ENCODE data around the gene SMARCAL1. TPM values are rescaled to one million over a fixed set of nuclear protein-coding genes. Genes with fewer than 3 reads are reported as not detected.

Gene SMARCAL1
- total and polyA plus RNA-seq, 9 of the 15 experiments (the other 6 are each of a cell fraction or from before 2014, with no cell fraction given) = 8.2 to 27.9 (median 12.4) TPM

DNA sequence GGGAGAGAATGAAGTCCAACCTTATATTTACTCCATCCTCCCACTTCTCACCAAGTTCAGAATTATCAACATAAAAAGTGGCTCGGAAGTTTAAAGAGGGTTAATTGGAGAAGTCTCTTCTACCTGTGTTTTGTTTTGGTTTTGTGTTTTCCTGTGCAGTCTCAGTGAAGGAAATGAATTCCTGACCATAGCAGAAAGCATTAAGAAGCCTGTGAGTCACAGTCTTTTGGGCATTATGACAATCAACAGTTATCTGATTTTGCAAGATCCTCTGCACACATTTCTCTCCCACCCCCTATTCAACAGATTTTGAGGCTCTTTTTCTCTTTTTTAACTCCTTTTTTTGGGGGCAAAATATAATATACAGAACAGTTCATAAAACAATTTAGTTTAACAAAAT lies 77.8 kb downstream of the SMARCAL1 start:
- no peak overlapping the region for H2AFZ ChIP-seq (ENCODE audit: low read depth, low read length)
- ChIA-PET CTCF (ENCODE audit: low intra/inter-chr PET ratio) (no interaction called here), POLR2A (no interaction called here)
- H3K27ac ChIP-seq (ENCODE audit: extremely low read depth, low read depth, low read length) = no peak overlapping the region
- no peaks in the 10 kb centered on the region for H3K36me3 ChIP-seq (ENCODE audit: control insufficient read depth, insufficient read depth, low read length)
- H3K4me3 ChIP-seq = no peak overlapping the region
- H3K9ac ChIP-seq (ENCODE audit: insufficient read depth in 1 of 2, low read depth in 2 of 2, low read length in 2 of 2) = no peak overlapping the region
- H3K9me3 ChIP-seq (replicated peaks; ENCODE audit: control insufficient read depth, insufficient read depth, low read depth, low read length) = no peaks in the 10 kb centered on the region
- in situ Hi-C loops (cut with MboI) = no loop called here
- FAIRE-seq (no peak), DNase-seq (ENCODE audit: extremely low read depth in 1 of 4, low spot score in 3 of 4) (no peak), ATAC-seq (no peak)
- no peaks in the 10 kb centered on the region for H3K27me3 ChIP-seq (ENCODE audit: control insufficient read depth in 2 of 2, insufficient read depth in 2 of 2, low read length in 2 of 2)
- TF ChIP-seq FOSL1 (tag; conservative IDR thresholded peaks at IDR 0.05) = peak; percentile 54
- TF ChIP-seq CTBP1 (IDR thresholded peaks at IDR 0.05; ENCODE audit: borderline replicate concordance) = no peak
- peak; percentile 20; the same call in 1 of the 2 replicates for TF ChIP-seq ARID1B (IDR thresholded peaks at IDR 0.05)
- no peaks in the 10 kb centered on the region for H3K9me1 ChIP-seq (ENCODE audit: control insufficient read depth, insufficient read depth, low read length)
- H3K79me2 ChIP-seq (ENCODE audit: control insufficient read depth, insufficient read depth, low read length) = no peaks in the 10 kb centered on the region
- intact Hi-C loops (cut with micrococcal nuclease) = no loop called here
- 0% methylated on average over 1 of the region's 1 CpG for WGBS (ENCODE audit: insufficient coverage, low coverage, missing lambda C conversion rate)
- no peaks in the 10 kb centered on the region; a peak in 3 of 5 replicates for H3K4me1 ChIP-seq (replicated peaks in 1 of 2; ENCODE audit: control insufficient read depth in 2 of 2, insufficient read depth in 2 of 2, low read length in 2 of 2)
- H4K20me1 ChIP-seq (replicated peaks; ENCODE audit: control insufficient read depth, insufficient read depth, low read length) = no peaks in the 10 kb centered on the region
- H3K4me2 ChIP-seq (ENCODE audit: insufficient read depth, low read length) = no peak overlapping the region
- no TSS peak for BruUV-seq (replicated peaks)

DNA sequence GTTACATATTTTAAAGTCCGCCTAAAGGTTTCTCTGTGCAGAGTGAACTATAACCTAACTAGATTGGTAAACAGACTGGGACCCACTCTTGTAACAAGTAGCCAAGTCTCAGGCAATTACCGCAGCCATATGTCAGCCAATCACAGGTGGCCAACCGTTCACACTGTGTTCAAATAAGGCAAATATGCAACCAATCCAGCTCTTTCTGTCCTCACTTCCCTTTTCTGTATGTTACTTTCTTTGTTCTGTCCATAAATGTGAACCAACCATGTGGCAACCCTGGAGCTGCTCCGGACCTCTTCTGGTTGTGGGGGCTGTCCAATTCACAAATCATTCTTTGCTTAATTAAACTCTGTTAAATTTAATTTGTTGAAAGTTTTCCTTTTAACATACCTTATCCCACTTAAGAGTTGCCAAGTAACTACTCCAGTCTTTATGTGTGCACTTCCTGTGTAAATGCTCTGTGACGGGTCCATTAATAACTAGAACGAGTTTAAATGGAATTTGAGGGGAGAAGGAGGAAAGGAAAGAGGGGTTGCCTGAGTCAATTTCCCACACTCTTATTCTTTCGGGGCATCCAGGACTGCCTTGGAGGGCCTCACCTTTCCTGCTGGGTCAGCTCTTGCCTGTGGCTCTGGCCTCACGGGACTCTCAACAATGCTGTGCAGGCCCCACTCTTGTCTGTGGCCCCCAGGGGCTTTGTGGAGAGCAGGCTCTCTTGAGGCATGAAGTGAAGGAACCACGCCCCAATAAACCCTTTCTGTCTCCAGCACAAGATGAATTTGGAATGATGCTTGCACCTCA lies 79.7 kb downstream of the SMARCAL1 start:
- DNase-seq (ENCODE audit: extremely low read depth in 1 of 4, low spot score in 3 of 4) = no peak
- ChIA-PET POLR2A (interaction anchor here (0.7 to 1.5 kb wide), 3 partner anchors 11 to 15 kb away, joined by 3 to 5 read pairs (median 5); no protein-coding TSS in a partner anchor), CTCF (ENCODE audit: low intra/inter-chr PET ratio) (no interaction called here)
- intact Hi-C loops (cut with micrococcal nuclease) (no loop called here), in situ Hi-C loops (cut with MboI) (no loop called here)
- Histone ChIP-seq H4K20me1 (replicated peaks; ENCODE audit: control insufficient read depth, insufficient read depth, low read length) (no peaks in the 10 kb centered on the region), H3K4me1 (replicated peaks in 1 of 2; ENCODE audit: control insufficient read depth in 2 of 2, insufficient read depth in 2 of 2, low read length in 2 of 2) (no peaks in the 10 kb centered on the region; a peak in 3 of 5 replicates), H3K4me3 (no peak overlapping the region), H3K36me3 (ENCODE audit: control insufficient read depth, insufficient read depth, low read length) (no peaks in the 10 kb centered on the region), H3K9ac (ENCODE audit: insufficient read depth in 1 of 2, low read depth in 2 of 2, low read length in 2 of 2) (no peak overlapping the region; a peak in 1 of 4 replicates), H2AFZ (ENCODE audit: low read depth, low read length) (no peak overlapping the region), H3K27ac (ENCODE audit: extremely low read depth, low read depth, low read length) (no peak overlapping the region), H3K9me3 (replicated peaks; ENCODE audit: control insufficient read depth, insufficient read depth, low read depth, low read length) (no peaks in the 10 kb centered on the region), H3K27me3 (ENCODE audit: control insufficient read depth in 2 of 2, insufficient read depth in 2 of 2, low read length in 2 of 2) (no peaks in the 10 kb centered on the region), H3K4me2 (ENCODE audit: insufficient read depth, low read length) (no peak overlapping the region), H3K9me1 (ENCODE audit: control insufficient read depth, insufficient read depth, low read length) (no peaks in the 10 kb centered on the region), H3K79me2 (ENCODE audit: control insufficient read depth, insufficient read depth, low read length) (peaks cover under 1% of the 10 kb centered on the region; the same call in 1 of the 3 replicates)
- 0 out of 3 replicates have a peak, but pooled peaks have one; percentile 25 for ATAC-seq
- TF ChIP-seq RAD21 (CRISPR knock-in tag; conservative IDR thresholded peaks at IDR 0.05 in 1 of 2, IDR thresholded peaks at IDR 0.05 in 1 of 2) = no peak
- peak; percentile 88 for TF ChIP-seq SPI1 (IDR thresholded peaks at IDR 0.05; ENCODE audit: borderline replicate concordance, low read depth, low read length)
- WGBS (ENCODE audit: insufficient coverage, low coverage, missing lambda C conversion rate) = 56% methylated on average over 9 of the region's 9 CpGs
- BruUV-seq (replicated peaks) = no TSS peak
- no peak for FAIRE-seq

All from K562 (cell line).